B cell (primary cell): ENCODE data around the gene CAMK1D. TPM values are rescaled to one million over a fixed set of nuclear protein-coding genes. Genes with fewer than 3 reads are reported as not detected.

Experiments used
- ATAC-seq: fragments of 200-7000 bp; cut with Tn5 transposase; one replicate; pipeline ENCODE4 v1.10.0; 2021; ENCODE audit warnings: low read depth, mild to moderate bottlenecking, moderate number of reproducible peaks, moderate library complexity
- CTCF ChIA-PET: fragments of 350-600 bp; sonication (Branson Sonifier 250); formaldehyde crosslinking; loops from one replicate; lab custom pipeline; 2021; ENCODE audit warnings: antibody characterized with exemption, inconsistent platforms; lab: Charles Lee
- POLR2A ChIA-PET: fragments of 350-600 bp; sonication (Branson Sonifier 250); formaldehyde crosslinking; loops from one replicate; lab custom pipeline; 2021; ENCODE audit warnings: antibody characterized with exemption; lab: Charles Lee
- DNase-seq: peaks from one replicate; pipeline ENCODE4 v3.0.0; 2013
- H2AFZ ChIP-seq: 2 replicates; pipeline ENCODE4 v1.6.1; 2012; ENCODE audit warnings: mild to moderate bottlenecking, low read depth, low read length; ENCODE audit not compliant: insufficient read depth, poor library complexity, severe bottlenecking
- H3K27ac ChIP-seq, 2 donors: 1 replicate in 1 of 2; 2 replicates in 1 of 2; pipeline ENCODE4 v1.5.1; 2012 to 2013; ENCODE audit warnings: low read length in 2 of 2, mild to moderate bottlenecking in 2 of 2, moderate library complexity in 1 of 2
- H3K27me3 ChIP-seq, 4 experiments: fragments of 200-600 bp in 1 of 4; sonication (generic) in 1 of 4; replicated peaks in 1 of 4; 1 replicate in 2 of 4; 2 replicates in 2 of 4; pipeline versions ENCODE4 v1.6.1 to v1.7.0; 2013 to 2016; ENCODE audit warnings: low read length in 3 of 4, mild to moderate bottlenecking in 2 of 4, mixed read lengths in 1 of 4, moderate library complexity in 1 of 4; ENCODE audit not compliant: insufficient read depth in 4 of 4, control insufficient read depth in 3 of 4; ENCODE audit errors: control extremely low read depth in 1 of 4
- H3K36me3 ChIP-seq, 2 experiments: replicated peaks in 1 of 2; 1 replicate in 1 of 2; 2 replicates in 1 of 2; pipeline versions ENCODE4 v1.6.1 to v1.7.1; 2013; ENCODE audit warnings: low read length in 1 of 2; ENCODE audit not compliant: insufficient read depth in 2 of 2, control insufficient read depth in 1 of 2; ENCODE audit errors: control extremely low read depth in 1 of 2, extremely low read depth in 1 of 2
- H3K4me1 ChIP-seq, 2 donors: fragments of 200-600 bp in 1 of 2; sonication (generic) in 1 of 2; 1 replicate in 1 of 2; 2 replicates in 1 of 2; pipeline versions ENCODE4 v1.5.1 to v1.6.1; 2013 to 2017; ENCODE audit warnings: low read length in 2 of 2; ENCODE audit not compliant: control insufficient read depth in 2 of 2, insufficient read depth in 2 of 2
- H3K4me2 ChIP-seq: replicated peaks from 2 replicates; pipeline ENCODE3; 2012; ENCODE audit warnings: mild to moderate bottlenecking, low read depth, low read length; ENCODE audit not compliant: poor library complexity, severe bottlenecking
- H3K4me3 ChIP-seq, 5 experiments: fragments of 200-600 bp in 1 of 5; sonication (generic) in 1 of 5; 1 replicate in 3 of 5; 2 replicates in 2 of 5; pipeline versions ENCODE4 v1.5.1 to v1.7.0; 2011 to 2016; ENCODE audit warnings: low read length in 4 of 5, mild to moderate bottlenecking in 4 of 5, low read depth in 2 of 5, control low read depth in 1 of 5, moderate library complexity in 1 of 5; ENCODE audit not compliant: insufficient read depth in 1 of 5; ENCODE audit errors: control extremely low read depth in 1 of 5, extremely low read depth in 1 of 5
- H3K79me2 ChIP-seq: fragments of 200-600 bp; sonication (generic); one replicate; pipeline ENCODE4 v1.6.0; 2016; ENCODE audit warnings: low read length; ENCODE audit not compliant: control insufficient read depth, insufficient read depth
- H3K9ac ChIP-seq: fragments of 200-600 bp; sonication (generic); 2 replicates; pipeline ENCODE4 v1.6.1; 2017; ENCODE audit warnings: mild to moderate bottlenecking, low read length, moderate library complexity
- H3K9me3 ChIP-seq, 3 donors: one replicate each; pipeline versions ENCODE4 v1.6.1 to v1.7.1; 2013; ENCODE audit warnings: low read length in 2 of 3; ENCODE audit not compliant: control insufficient read depth in 2 of 3, insufficient read depth in 1 of 3; ENCODE audit errors: control extremely low read depth in 1 of 3
- H4K20me1 ChIP-seq: 2 replicates; pipeline ENCODE4 v1.6.0; 2012; ENCODE audit warnings: mild to moderate bottlenecking, low read length; ENCODE audit not compliant: insufficient read depth, control insufficient read depth, poor library complexity, severe bottlenecking
- H3K27ac Mint-ChIP-seq: one replicate; pipeline ENCODE4 v1.8.0; 2021; ENCODE audit warnings: mixed read lengths
- H3K27me3 Mint-ChIP-seq: one replicate; pipeline ENCODE4 v1.8.0; 2021; ENCODE audit warnings: mixed read lengths
- H3K4me1 Mint-ChIP-seq: one replicate; pipeline ENCODE4 v1.8.0; 2021; ENCODE audit warnings: mixed read lengths
- H3K4me3 Mint-ChIP-seq: one replicate; pipeline ENCODE4 v1.8.0; 2021; ENCODE audit warnings: mixed read lengths
- H3K9me3 Mint-ChIP-seq: one replicate; pipeline ENCODE4 v1.8.0; 2022; ENCODE audit warnings: mixed read lengths; ENCODE audit not compliant: insufficient read depth
- CTCF ChIP-seq: fragments of 200-600 bp; IDR thresholded peaks from one replicate; pipeline ENCODE4 v1.8.0; 2022; ENCODE audit warnings: antibody characterized with exemption, mild to moderate bottlenecking
- EZH2 ChIP-seq: IDR thresholded peaks from 2 replicates; pipeline ENCODE4 v1.6.1; 2012; ENCODE audit warnings: borderline replicate concordance, low read depth, mild to moderate bottlenecking, moderate library complexity, low read length; ENCODE audit not compliant: insufficient read depth, poor library complexity, severe bottlenecking
- WGBS: methylation state at CpG from one replicate; pipeline ENCODE4 v1.1.5; 2013; ENCODE audit warnings: missing lambda C conversion rate; ENCODE audit not compliant: insufficient coverage; 5-methylcytosine and 5-hydroxymethylcytosine counted together
- intact Hi-C: fragments of 100-400 bp; cut with micrococcal nuclease; formaldehyde crosslinking; loops from one replicate; pipeline ENCODE4 v1.10.0; 2022
- polyA plus RNA-seq: library from polyadenylated mRNA; depleted of rRNA; stranded (reverse); fragments of >200 nt; gene quantifications from 2 replicates; pipeline ENCODE4 v1.2.3, GENCODE V29; 2012
- total RNA-seq, 2 donors: library from RNA; stranded (reverse); fragments of 120-200 nt in 1 of 2; gene quantifications; 1 replicate in 1 of 2; 2 replicates in 1 of 2; pipeline versions ENCODE4 v1.2.3 to v1.2.4, GENCODE V29; 2013 to 2022

Gene CAMK1D
- total and polyA plus RNA-seq, 2 donors (not counting 1 experiment from before 2014, with no cell fraction given): 34.1 to 69.7 TPM

DNA sequence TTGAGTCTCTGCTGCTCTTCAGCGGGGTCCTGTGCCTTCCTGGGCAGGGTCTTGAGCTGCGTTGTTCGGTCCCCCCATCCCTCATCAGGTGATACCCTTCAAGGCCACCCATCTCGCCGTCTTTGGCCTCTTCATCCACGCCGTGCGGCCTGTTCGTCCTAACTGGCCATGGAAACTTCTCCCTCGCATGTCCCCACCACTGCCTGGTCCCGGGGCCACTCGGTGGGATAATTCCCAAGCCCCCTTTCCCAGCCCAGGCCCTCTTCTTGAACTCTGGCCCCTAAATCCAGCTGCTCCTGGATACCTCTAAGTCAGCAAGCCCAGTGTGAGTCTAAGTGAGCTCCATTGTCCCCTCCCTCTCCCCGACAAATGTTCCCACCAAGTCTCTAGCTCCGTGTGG lies 74.5 kb downstream of the CAMK1D start:
- Histone ChIP-seq H3K4me3 (no peak overlapping the region), H3K4me2 (no peak overlapping the region), H3K27me3 (no peaks in the 10 kb centered on the region), H3K9me3 (peaks cover 0 to 11% (median 0%) of the 10 kb centered on the region in 3 donors), H2AFZ (no peak overlapping the region), H4K20me1 (peaks cover 95% of the 10 kb centered on the region), H3K36me3 (peaks cover 0 to 9% of the 10 kb centered on the region in 2 experiments), H3K9ac (no peak overlapping the region), H3K4me1 (peaks cover 44 to 50% of the 10 kb centered on the region in 2 donors), H3K27ac (no peak overlapping the region), H3K79me2 (peaks cover 98% of the 10 kb centered on the region)
- H3K9me3 Mint-ChIP-seq: no peaks in the 10 kb centered on the region
- H3K4me3 Mint-ChIP-seq: peak overlapping the region; percentile 36
- intact Hi-C loops: no loop called here
- DNase-seq: no peak
- CTCF ChIA-PET: no interaction called here
- peaks cover 71% of the 10 kb centered on the region for H3K4me1 Mint-ChIP-seq
- no peak for TF ChIP-seq EZH2
- no peak for TF ChIP-seq CTCF
- POLR2A ChIA-PET: interaction anchor here (0.6 kb wide), 1 partner anchor 181 kb away, joined by 3 read pairs; no protein-coding TSS in a partner anchor
- 96% methylated on average over 14 of the region's 14 CpGs for WGBS
- H3K27me3 Mint-ChIP-seq: no peaks in the 10 kb centered on the region
- no peak overlapping the region for H3K27ac Mint-ChIP-seq
- no peak for ATAC-seq

- ATAC-seq (no peak), DNase-seq (no peak)
- Histone ChIP-seq H3K27me3 (no peaks in the 10 kb centered on the region), H3K9ac (no peak overlapping the region), H3K4me2 (no peak overlapping the region), H3K9me3 (peaks cover 0 to 11% (median 0%) of the 10 kb centered on the region in 3 donors), H3K36me3 (peaks cover 4 to 19% of the 10 kb centered on the region in 2 experiments), H4K20me1 (peaks cover 96% of the 10 kb centered on the region), H3K4me3 (no peak overlapping the region), H3K27ac (no peak overlapping the region), H3K4me1 (peaks cover 26 to 31% of the 10 kb centered on the region in 2 donors), H2AFZ (no peak overlapping the region), H3K79me2 (peaks cover 98% of the 10 kb centered on the region)
- CTCF ChIA-PET: no interaction called here
- POLR2A ChIA-PET: no interaction called here
- Mint-ChIP-seq H3K27ac (no peak overlapping the region), H3K27me3 (no peaks in the 10 kb centered on the region), H3K9me3 (no peaks in the 10 kb centered on the region), H3K4me1 (peaks cover 52% of the 10 kb centered on the region), H3K4me3 (no peak overlapping the region)
- WGBS: 100% methylated on average over 6 of the region's 8 CpGs
- TF ChIP-seq EZH2 (no peak), CTCF (no peak)
- intact Hi-C loops: no loop called here
These were observed 77.9 kb downstream of the CAMK1D start for GRCh38 chr10:12427276-12427675.
